ENCODE results near the gene DCLRE1B.

DNA sequence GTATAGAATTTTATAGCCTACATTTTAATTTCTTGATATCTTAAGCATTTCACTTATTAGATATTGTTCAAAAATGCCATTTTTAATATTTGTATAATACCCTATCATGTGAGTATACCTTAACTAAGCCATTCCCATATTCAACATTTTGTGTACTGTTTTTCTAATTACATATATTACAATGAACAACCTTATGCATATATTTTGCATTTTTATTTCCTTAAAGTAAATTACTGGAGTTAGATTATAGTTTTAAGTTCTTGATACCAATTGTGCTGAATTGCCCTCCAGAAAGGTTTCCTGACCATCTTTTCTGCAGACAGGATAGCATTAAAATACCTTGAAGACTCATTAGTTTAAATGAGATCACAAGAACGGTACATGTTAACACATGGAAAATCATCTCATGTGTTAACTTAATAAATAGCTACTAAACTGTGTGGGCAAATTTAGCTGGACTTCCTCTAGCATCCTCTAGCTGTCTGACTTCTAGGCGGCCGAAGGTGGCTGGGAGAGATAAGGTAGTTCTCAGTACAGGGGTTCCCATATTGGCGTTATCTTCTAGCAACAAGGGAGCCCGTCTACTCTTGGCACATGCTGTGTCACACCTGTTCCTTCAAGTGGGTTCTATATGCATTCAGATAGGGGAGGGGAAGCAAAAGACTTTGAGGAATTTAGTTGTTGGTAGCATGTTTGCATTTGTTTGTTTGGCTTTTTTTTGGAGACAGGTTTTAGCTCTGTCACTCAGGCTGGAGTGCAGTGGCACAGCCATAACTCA lies 8.9 kb downstream of the DCLRE1B start:
- no peak for TF ChIP-seq POLR2A (IDR thresholded peaks at IDR 0.05)
- TF ChIP-seq, protein P1, sequence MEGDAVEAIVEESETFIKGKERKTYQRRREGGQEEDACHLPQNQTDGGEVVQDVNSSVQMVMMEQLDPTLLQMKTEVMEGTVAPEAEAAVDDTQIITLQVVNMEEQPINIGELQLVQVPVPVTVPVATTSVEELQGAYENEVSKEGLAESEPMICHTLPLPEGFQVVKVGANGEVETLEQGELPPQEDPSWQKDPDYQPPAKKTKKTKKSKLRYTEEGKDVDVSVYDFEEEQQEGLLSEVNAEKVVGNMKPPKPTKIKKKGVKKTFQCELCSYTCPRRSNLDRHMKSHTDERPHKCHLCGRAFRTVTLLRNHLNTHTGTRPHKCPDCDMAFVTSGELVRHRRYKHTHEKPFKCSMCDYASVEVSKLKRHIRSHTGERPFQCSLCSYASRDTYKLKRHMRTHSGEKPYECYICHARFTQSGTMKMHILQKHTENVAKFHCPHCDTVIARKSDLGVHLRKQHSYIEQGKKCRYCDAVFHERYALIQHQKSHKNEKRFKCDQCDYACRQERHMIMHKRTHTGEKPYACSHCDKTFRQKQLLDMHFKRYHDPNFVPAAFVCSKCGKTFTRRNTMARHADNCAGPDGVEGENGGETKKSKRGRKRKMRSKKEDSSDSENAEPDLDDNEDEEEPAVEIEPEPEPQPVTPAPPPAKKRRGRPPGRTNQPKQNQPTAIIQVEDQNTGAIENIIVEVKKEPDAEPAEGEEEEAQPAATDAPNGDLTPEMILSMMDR (IDR thresholded peaks at IDR 0.05), result no peak

Data from heart left ventricle (tissue), 13 donors.